GM18870 (cell line): ENCODE data around the gene CD46.
"Not testable (repeated sequence)": the region's sequence is repeated elsewhere in the genome, so short reads cannot be mapped to it uniquely, and the experiment has no call there.

ENCODE experiments used
- ATAC-seq: cut with Tn5 transposase; IDR thresholded peaks from one replicate; pipeline ENCODE4 v1.9.1; 2021; ENCODE audit warnings: moderate library complexity; ENCODE audit not compliant: unreplicated experiment

Gene CD46

GRCh38 chr1:207751790-207752455 is at the start of gene CD46:
TSS of gene CD46 (plus strand) at chr1:207752054. CDS start at chr1:207752213, 159 bp downstream.
- ATAC-seq: peak; percentile 72

GRCh38 chr1:207702317-207702716 is 49.5 kb upstream of the CD46 start:
- no peak for ATAC-seq

- ATAC-seq: no peak
Observed at GRCh38 chr1:207703712-207704111, 48.1 kb upstream of the CD46 start.

- ATAC-seq: not testable (repeated sequence)
Observed at GRCh38 chr1:207708004-207708403, 43.9 kb upstream of the CD46 start.

GRCh38 chr1:207711285-207711684 is 40.6 kb upstream of the CD46 start:
- ATAC-seq: no peak

GRCh38 chr1:207712701-207713100 is 39.2 kb upstream of the CD46 start:
- ATAC-seq: not testable (repeated sequence)

GRCh38 chr1:207713529-207713928 is 38.3 kb upstream of the CD46 start:
- no peak for ATAC-seq

- no peak for ATAC-seq
Observed at GRCh38 chr1:207719234-207719633, 32.6 kb upstream of the CD46 start.

- ATAC-seq: not testable (repeated sequence)
Observed at GRCh38 chr1:207728200-207728858, 23.5 kb upstream of the CD46 start.

GRCh38 chr1:207737503-207738157 is 14.2 kb upstream of the CD46 start:
- not testable (repeated sequence) for ATAC-seq

GRCh38 chr1:207738158-207738659 is 13.6 kb upstream of the CD46 start:
- ATAC-seq: not testable (repeated sequence)

GRCh38 chr1:207740207-207740606 is 11.6 kb upstream of the CD46 start:
- no peak for ATAC-seq

- ATAC-seq: no peak
Observed at GRCh38 chr1:207742850-207743555, 8.9 kb upstream of the CD46 start.

- ATAC-seq: no peak
Observed at GRCh38 chr1:207744000-207744534, 7.8 kb upstream of the CD46 start.

- ATAC-seq: no peak
Observed at GRCh38 chr1:207745285-207745684, 6.6 kb upstream of the CD46 start.

GRCh38 chr1:207745839-207746767 is 5.8 kb upstream of the CD46 start:
- ATAC-seq: no peak

- ATAC-seq: no peak
Observed at GRCh38 chr1:207747627-207748492, 4.0 kb upstream of the CD46 start.

- ATAC-seq: no peak
Observed at GRCh38 chr1:207748737-207749528, 2.9 kb upstream of the CD46 start.
